RKO (cell line): ENCODE data around the gene GPR183.
"Not testable (repeated sequence)": the region's sequence is repeated elsewhere in the genome, so short reads cannot be mapped to it uniquely, and the experiment has no call there.

Experiments used
- DNase-seq: peaks from one replicate; pipeline ENCODE4 v3.0.0-alpha.2; 2016; ENCODE audit warnings: low spot score

The GPR183 gene

DNA sequence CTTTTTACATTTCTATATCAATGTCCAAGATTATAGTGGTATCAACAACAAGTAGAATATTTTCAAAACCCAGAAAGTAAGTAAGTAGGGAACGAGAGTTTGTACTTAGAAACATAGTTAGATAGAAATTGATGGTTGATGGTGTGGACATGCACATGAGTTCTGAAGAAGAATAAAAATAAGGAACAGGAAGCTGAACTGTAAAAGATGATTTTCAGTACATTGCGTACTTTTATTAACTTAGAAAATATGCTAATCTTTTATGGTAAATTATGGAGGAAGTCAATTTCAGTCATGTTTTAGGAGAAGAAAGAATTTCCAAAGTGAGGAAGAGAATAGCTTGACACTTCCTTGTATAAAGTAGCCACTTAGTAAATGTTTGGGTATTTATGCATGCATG is 36.7 kb downstream of the GPR183 start:
- DNase-seq, result no peak

DNA sequence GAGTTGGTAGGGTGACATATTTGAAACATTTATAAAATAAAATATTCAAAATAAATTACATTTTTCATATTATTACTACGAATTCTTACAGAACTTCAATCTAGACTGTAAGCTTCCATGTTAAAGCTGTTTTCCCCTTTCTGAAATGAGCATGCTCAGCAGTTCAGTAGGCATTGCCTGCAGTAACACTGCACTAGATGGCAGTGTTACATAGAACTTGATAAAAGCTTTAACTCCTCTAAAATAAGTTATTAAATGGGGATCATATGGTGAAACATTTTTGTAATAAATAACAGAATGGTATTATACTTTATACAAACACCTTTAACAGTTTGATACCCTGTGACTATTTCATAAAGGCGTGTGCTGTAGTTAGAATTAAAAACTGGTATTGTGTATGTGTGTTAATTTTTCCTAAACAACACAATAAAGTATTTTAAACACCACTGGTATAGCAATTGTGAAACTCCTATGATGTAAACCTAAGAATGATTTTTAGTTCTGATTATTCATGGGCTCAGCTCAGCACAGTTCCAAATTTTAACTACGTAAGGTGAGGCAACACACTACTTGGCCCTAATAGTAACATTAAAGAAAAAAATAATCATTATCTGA is 37.5 kb downstream of the GPR183 start:
- DNase-seq, result peak; percentile 60

DNA sequence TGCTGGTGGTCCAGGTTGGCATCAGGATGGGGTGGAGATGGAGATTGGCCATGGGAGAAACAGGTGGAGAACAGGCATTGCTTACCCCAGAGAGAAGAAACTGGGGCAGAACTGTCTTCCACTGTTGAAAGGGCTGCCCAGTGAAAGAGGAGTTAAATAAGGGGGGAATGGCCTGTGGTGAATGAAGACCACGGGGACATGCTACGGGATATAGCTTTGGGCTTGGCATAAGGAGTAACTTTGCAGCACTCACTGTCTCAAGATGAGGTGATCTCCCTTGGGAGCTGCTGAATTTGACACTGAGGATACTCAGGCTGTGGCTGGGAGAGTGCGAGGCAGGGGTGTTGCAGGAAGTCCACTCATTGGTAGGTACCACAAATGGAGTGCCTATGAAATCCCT is 38.4 kb downstream of the GPR183 start:
- no peak for DNase-seq

DNA sequence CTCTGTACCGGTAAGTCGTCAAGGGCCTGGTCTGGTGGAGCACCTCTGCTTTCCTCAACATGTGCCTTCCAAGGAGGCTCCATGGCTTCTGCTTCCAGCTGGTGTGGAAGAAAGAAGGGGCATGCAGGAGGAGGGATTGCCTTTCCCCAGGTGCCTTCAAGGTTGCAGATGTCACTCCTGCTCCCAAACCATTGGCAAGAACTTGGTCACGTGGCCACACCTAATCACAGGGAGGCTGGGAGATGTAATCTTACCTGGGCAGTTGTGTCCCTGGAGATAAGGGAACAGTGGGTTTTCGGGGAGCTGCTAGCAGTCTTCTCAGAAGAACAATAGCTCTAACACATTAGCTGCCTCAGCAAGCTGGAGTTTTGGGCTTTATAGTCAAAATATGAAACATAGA is 39.3 kb downstream of the GPR183 start:
- DNase-seq, result no peak

DNA sequence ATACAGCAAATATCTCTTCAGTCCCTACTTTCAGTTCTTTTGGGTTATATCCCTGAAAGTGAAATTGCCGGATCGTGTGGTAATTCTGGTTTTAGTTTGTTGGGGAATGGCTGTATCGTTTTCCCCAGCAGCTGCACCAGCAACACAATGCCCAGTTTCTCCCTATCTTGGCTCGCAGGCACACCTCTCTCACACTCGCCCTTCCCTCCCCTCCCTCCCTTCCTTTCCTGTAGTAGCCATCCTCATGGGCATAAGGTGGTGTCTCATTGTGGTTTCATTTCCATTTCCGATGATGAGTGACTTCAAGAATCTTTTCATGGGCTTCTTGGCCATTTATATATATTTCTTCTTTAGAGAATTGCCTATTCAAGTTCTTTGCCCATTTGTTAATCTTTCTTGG is 40.4 kb downstream of the GPR183 start:
- no peak for DNase-seq

DNA sequence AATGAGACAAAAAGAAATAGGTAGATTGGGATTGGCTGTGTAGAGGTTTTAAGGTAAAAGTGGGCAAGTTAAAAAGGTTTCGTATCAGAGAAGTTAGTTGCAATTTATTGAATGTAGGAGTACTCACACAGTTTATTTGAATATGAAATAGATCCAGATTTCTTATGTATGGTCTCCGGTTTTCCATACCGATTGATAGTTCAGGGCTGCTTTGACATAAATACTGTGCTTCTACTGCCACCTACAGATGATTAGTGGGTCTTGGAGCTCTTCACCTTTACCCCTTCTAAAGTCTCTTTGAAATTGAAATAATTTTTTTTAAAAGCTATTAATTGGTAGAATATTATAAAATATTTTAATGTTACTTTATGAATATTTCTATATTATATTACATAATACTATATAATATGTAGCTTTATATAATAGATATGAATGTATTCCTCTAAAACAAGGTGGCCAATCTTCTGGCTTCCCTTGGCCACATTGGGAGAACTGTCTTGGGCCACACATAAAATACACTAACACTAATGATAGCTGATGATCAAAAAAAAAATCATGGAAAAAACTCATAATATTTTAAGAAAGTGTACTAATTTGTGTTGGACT is 41.3 kb downstream of the GPR183 start:
- peak; percentile 22 for DNase-seq

DNA sequence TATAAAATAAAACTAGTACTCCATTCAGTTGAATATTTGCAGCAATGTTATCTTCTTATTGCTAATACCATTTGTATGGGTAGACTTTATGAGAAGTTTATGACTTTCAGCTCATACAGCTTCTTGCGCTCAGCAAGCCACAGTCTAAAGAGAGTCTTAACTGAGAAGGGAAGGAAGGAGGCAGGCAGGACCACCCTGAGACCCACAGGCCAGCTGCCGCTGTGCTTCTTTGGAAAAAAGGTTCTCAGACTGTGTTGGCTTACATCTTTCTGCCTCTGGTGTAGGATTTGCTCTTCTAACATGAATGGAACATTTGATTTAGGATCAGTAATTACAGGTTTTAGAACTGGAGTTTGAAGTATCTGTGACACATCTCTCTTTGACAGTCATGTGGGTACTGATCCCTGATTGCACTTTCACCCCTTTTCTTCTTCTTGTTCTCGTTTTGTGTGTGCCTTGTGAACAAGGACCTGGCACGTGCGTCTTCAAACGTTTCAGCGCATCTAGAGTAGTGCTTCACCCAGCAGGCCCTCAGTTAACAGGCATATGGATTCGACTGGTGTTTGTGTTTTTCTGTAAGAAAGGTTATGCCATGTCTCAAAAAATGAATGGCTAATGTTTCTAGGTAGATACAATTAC is 41.9 kb downstream of the GPR183 start:
- no peak for DNase-seq

DNA sequence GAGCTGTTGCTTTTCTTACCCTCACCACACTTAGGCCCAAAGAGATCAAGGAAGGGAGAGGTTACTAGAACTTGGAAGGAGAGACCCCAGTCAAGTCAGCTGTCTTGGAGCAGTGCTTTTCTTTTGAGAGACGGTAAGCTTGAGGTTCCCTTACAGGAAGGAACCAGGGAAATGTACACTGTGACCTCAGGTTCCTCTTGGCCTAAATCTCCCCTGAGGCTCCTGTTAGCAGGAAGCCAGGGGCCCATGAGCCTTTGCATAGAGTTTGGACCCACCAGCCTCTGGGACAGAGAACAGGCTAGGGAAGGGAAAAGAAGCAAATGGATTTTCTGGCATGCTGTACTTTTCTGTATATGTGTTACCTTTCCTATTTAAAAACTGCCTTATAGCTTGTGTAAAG is 43.1 kb downstream of the GPR183 start:
- no peak for DNase-seq

DNA sequence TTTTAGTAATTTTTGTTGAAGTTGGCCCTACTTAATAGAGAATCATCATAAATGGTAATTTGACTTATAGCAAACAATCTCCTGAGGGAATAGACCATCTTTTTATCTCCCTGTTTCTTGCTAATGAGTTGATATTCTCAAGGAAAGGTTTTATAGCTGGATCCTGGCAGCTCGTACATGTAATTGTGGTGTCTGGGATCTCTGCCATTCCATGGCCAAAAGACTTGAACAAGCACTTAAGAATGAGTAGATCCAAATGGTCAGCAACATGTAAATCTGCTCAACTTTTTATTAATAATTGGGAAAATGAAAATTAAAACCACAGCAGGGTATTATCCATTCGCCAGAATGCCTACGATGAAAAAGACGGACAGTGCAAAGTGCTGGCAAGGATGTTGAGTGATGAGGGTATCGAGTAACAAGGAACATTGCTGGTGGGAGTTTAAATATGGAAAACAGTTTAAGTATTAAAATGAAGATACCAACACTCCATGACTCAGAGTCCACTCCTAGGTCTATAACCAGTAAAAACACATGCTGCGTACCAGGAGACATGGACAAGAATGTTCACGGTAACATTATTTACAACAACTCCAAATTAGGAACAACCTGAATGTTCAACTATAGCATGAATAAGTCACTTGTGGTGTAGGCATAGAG is 43.9 kb downstream of the GPR183 start:
- DNase-seq, result no peak

DNA sequence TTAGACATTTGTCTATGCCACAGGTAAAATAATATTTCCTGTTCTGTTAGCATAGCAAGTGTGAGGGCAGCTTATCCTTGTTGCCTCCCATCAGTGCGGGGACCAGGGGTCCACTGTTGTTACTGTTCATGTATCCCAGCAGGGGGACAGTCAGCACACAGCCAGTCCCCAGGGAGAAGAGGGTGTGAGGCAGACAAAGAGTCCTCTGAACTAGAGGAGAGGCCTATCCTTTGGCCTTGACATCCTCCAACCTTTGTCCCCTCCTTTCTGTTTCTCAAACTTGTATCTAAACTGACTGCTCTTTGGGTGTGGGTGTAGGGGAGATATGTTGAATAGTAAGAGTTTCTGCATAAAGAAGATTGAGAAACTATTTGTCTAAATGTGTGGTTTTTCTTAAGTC is 46.1 kb downstream of the GPR183 start:
- DNase-seq, result no peak

DNA sequence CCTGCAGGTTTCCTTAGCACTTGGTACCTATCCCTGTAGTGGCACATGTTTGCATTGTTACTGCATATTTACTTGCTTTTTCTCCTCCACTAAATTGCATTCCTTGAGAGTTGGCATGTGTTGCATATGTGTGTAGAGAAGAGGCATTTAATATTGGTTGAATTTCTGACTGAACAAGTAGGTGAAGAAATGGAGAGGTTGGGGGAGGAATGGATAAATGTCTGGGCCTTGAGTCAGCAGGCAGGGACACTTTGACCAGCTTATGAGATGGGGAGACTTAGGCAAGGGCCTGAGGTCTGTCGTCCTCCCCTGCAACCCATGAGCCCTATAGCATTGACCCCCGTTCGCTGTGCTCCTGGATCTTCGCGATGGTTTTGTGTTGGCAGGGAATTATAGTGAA is 47.0 kb downstream of the GPR183 start:
- no peak for DNase-seq

DNA sequence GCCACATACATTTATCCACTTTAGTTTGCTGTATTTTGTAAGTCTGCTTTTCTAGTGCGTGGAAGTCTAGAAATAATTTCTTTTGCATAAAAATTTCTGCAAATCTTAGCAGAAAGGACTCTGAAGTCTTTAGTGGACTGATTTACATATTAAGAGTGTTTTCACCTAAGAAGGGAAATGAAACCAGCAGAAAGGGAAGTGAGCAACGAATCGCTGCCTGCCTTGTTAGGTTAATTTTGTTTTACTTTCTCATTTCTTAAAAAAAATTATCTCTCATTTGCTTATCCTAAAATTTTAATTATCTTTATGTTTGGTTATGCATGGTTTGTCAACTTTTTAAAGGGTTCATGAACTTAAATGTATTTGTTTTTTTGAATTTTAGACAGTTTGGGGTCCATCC is 48.3 kb downstream of the GPR183 start:
- DNase-seq, result no peak

DNA sequence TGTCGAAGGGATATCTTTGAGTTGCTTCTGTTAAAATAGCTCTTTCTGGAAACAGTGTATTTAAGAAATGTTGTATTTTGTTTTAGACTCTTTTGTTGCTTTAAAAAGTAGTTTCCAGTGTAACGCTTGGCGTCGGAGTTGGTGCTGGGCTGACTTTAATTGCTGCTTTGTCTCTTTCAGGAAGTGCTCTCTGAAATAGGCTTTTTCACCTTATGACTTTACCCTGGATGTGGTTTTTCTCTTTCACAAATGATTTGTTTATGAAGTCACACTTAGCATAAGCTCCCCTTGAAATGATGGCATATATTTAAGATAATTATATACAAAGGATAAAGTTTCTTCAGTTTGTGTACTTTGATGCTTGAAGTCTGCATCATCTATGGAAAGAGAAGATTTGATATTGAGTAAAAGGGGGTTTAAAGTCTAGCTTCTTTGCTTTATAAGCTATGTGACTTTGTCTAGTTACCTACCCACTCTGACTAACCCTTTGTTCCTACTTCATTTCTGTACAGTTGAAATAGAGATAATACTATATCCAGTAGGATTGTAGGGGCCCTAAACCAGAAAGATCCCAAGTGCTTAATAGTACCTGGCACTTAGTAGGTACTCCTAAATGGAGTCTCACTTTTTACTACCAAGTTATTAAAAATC is 48.9 kb downstream of the GPR183 start, which contains the start of gene GPR18:
Gene GPR18, minus strand, starts transcription at position 170 of the 651 bp plus-strand sequence. CDS start 2,507 bp downstream, outside the sequence.
- DNase-seq, result no peak

DNA sequence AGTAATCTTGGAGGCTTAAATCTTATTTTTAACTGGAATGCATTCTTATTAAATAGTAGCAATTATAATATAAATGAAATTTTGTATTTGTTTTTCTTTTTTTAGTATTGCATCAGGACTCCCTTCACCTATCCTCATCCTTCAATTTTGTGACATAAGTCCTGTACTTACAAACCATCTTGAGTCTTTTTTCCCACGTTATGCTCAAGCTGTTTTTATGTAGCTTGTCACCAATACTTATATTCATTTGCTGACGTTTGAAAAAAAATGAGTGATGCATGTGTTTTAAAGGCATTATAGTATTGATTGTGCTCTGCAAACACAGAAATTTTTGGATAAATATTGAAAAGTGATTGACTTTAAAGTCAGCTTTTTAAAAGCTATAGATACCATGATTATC is 49.9 kb downstream of the GPR183 start:
- DNase-seq, result no peak

DNA sequence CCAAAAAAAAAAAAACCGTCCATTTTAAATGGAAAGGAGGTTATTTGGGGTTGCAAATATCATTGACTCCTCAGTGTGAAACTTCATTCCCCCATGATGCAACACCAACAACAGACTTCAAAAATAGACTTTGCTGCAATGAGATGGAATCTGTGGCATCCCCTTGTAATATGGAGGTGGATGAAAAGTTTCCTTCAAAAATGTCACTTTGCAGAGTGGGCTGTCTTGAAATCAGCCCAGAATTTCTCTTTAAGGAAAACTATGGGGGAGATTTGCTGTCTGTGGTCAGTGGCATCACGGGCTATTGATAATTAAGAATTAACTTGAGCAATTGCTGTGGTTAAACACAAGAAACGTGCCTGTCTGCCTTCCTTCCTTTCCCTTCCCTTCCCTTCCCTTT is 50.5 kb downstream of the GPR183 start:
- no peak for DNase-seq

DNA sequence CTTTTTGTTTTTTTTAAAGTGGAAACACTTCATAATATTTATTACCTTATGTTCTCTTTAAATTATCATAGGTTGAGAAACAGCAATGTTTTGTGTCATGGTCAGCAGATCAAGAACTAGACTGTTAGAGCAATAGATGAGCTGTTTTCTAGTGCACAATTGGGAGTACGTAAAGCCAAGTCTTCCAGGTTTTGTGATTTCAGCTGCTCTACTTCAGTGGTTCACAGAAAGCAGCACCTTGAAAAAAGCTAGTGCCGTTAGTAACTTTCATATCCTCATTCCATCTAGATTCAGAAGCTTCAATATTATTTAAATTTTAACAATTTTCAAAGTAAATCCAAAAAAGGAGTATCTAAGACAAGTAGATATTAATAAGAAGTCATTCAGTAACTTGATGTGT is 50.9 kb downstream of the GPR183 start:
- no peak for DNase-seq

DNA sequence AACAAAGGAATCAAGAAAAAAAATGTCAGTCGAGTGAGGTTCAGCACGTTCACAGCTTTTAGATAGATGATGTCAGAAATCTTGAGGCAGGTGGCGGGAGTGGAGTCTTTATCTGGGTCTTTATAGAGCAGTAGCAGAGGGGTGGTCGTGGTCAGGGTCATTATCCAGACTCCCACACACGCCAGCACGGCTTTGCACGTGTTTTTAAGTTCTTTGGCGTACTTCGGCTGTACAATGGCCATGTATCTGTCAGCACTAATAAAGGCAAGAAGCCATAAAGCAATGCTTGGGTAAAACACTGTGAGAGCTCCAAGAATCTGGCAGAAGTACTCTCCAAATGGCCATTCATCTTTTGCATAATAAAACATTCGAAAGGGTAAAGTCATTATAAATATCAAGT is 51.9 kb downstream of the GPR183 start:
- DNase-seq, result no peak

DNA sequence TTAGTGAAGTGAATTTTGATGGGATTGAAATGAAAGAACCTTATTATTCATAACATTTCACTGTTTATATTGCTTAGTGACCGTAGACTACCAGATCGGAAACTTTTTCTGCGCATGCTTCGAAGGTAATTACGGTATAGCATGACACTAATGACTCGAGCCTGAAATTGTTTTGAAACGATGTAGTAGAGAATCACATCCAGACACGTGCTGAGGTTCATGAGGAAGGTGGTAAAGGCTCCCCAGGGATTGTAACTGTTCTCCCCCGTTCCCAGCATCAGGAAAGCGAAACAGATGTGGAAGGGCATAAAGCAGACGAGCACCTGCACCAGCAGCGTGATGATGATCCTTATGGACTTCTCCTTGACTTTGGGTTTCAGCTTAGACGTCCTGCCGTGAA is 52.4 kb downstream of the GPR183 start:
- no peak for DNase-seq

DNA sequence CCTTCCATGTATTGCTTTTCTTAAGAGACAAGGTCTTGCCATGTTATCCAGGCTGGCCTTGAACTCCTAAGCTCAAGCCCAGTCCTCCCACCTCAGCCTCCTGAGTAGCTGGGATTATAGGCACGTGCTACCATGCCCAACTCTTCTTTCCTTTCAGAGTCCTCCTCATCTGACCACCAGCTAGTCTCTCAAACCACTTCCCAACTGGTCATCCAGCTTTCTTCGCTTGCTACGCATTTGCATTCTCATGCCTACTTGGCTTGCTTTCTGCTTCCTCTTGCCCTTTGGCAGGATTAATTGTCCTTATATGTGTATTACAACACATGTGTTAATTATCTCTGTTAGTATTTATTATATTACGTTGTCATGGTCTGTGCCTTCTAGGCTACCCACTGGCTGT is 55.3 kb downstream of the GPR183 start:
- no peak for DNase-seq

DNA sequence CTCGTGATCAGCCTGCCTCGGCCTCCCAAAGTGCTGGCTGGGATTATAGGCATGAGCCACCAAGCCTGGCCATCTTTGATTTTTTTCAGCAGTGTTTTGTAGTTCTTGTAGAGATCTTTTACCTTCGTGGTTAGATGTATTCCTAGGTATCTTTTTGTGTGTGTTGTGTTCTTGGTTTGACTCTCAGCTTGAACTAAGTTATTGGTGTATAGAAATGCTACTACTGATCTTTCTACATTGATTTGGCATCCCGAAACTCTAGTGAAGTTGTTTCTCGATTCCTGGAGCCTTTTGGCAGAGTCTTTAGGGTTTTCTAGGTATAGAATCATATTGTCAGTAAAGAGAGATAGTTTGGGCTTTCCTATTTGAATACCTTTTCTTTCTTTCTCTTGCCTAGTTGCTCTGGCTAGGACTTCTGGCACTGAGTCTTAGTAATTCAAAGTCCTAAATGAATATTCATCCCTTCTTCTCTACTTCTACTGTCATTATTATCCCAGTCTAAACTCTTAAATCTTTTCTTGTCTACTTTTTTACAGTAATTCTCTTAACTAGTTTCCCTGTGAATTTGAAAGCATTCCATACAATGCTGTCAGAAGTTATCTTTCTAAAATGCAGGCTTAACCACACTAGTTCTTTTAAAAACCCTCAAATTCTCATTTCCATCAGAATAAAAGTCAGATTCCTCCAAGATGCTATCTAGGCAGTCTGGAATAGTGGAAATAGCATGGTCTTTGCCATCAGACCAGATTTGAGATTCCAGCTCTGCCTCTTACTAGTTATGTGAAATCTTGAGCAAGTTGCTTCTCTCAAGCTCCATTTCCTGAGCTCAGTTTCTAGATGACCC is 56.0 kb downstream of the GPR183 start:
- DNase-seq, result no peak

DNA sequence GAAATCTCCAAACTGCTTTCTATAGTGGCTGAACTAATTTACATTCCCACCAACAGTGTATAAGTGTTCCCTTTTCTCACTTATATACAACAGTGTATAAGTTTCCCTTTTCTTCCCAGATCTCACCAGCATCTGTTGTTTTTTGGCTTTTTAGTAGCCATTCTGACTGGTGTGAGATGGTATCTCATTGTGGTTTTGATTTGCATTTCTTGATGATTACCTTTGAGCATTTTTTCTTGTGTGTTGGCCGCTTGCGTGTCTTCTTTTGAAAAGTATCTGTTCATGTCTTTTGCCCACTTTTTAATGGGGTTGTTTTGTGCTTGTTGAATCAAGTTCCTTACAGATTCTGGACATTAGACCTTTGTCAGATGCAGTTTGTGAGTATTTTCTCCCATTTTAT is 57.6 kb downstream of the GPR183 start:
- DNase-seq, result not testable (repeated sequence)

DNA sequence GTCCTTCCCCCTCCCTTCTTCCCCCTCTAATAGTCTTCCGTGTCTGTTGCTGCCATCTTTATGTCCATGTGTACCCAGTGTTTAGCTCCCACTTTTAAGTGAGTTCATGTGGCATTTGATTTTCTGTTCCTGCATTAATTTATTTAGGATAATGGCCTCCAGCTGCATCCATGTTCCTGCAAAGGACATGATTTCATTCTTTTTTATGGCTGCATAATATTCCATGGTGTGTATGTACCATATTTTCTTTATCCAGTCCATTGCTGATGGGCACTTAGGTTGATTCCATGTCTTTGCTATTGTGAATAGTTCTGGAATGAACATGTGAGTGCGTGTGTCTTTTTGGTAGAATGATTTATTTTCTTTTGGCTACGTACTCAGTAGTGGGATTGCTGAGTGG is 58.0 kb downstream of the GPR183 start:
- not testable (repeated sequence) for DNase-seq
